ES-I3 (cell line): Measurements from ENCODE around the gene ECEL1.
"Not testable (repeated sequence)": the region's sequence is repeated elsewhere in the genome, so short reads cannot be mapped to it uniquely, and the experiment has no call there.

Experiments
- H3K36me3 ChIP-seq: 2 replicates; pipeline ENCODE4 v1.6.1; 2013; ENCODE audit warnings: mild to moderate bottlenecking, low read length, control low read depth, moderate library complexity; ENCODE audit not compliant: insufficient read depth
- H3K4me1 ChIP-seq: 2 replicates; pipeline ENCODE4 v1.6.1; 2013; ENCODE audit warnings: mild to moderate bottlenecking, control low read depth, low read length; ENCODE audit not compliant: insufficient read depth
- H3K9ac ChIP-seq: 2 replicates; pipeline ENCODE4 v1.6.1; 2013; ENCODE audit warnings: low read depth, mild to moderate bottlenecking, low read length, moderate library complexity
- H3K9me3 ChIP-seq: 2 replicates; pipeline ENCODE4 v1.6.1; 2013; ENCODE audit warnings: mild to moderate bottlenecking, low read length, moderate library complexity; ENCODE audit not compliant: control insufficient read depth, insufficient read depth

The ECEL1 gene

DNA sequence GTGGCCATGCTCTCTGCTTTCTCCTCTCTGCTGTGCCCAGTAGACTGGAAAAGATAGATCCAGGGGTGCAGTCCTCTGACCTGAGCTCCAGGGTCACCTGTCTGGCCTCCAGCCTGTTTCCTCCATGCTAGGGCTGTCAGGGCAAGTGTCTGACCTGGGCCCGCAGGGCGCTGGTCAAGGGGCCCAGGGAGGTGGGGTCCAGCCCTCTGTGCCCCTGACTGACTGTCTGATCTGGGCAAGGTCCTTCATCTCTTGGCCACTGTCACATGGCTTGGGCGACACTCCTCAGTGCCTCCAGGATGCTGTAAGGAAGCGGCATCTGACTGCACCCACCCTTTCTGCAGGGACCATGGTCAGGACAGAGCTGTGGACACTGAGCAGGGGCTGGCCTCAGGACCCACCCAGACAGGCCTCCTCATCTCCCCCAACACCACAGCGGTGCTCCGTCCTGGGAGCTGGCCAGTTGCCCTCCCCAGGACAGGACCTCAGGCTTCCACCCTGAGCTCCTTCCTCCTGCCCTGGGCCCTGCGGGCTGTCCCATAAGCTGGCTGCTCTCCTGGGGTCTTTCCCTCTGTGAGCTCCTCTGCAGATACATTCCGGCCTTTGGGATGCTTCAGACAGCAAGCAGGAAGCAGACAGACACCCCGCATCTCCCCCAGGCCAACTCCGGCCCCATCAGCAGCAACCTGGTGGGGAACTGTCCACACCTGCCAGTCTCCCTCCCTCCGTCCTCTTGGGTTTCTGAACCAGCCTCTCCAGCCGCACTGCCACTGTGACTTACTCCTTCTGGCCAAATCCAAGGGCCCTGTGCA is 52.9 kb downstream of the ECEL1 start:
- Histone ChIP-seq H3K9me3 (no peaks in the 10 kb centered on the region), H3K9ac (no peak overlapping the region), H3K4me1 (peaks cover 5% of the 10 kb centered on the region), H3K36me3 (no peaks in the 10 kb centered on the region)

DNA sequence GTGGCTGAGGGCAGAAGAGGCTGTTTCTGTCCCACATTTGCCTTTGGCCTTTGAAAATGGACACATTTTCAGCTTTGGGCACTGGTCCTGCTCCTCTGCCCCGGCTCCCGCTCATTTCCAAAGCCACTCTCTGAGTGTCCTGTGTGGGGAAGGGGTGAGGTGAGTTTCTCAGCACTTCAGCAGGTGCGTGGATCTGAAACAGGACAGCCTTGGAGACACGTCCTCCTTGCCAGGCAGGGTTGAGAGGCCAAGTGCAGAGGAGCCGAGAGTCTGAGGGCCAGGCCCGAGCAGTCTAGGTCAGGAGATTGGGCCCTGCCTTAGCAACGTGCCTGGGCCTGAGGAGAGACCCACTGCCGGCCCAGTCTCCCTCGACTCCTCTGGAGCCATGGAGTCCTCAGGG is 53.5 kb downstream of the ECEL1 start:
- Histone ChIP-seq H3K36me3 (no peaks in the 10 kb centered on the region), H3K9ac (no peak overlapping the region), H3K9me3 (no peaks in the 10 kb centered on the region), H3K4me1 (peaks cover 5% of the 10 kb centered on the region)

DNA sequence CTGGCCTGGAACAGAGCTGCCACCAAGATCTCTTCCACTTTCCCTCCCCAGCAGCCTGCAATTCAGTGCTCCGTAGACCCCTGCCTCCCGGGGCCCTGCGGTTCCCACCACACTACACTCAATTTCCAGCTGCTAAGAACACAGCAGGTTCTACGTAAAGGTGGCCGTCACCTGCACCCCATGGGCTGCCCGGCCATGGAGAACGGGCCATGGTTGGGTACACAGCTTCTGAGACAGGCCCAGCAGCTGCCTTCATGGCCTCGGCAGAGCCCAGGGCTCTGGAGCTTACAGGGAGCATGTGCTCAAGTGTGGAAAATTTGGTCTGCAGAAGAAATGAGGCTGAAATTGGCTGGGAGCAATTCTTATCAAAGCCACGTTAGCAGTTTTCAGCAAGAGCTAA is 54.0 kb downstream of the ECEL1 start:
- not testable (repeated sequence) for H3K9me3 ChIP-seq, H3K4me1 ChIP-seq, H3K36me3 ChIP-seq, H3K9ac ChIP-seq

DNA sequence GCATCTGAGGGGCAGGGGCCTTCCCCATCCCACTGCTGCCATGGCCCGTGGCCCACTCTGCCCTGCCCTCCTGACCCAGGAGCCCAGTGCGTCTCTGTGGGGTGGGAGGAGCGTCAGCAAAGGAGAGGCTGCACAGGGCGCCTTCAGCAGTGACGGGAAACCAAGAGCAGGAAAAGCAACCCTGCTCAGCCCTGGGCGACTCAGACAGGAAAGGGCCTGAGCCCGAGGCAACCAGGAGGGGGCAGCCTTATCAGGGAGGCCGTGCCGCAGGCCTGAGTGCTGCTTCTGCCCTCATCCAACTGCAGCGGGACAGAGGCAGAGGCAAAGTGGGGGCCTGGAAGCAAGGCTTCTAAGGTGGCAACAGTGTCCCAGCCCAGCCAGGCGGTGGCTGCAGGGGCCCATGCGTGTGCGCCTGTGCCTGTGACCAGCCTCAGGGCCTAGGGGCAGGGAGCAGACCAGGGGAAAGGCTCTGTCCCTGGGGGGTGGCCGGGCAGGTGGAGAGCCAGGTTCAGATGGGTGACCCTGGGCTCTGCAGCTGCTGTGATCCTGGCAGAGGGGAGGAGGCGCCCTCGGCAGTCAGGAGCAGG is 54.9 kb downstream of the ECEL1 start:
- no peaks in the 10 kb centered on the region for H3K9me3 ChIP-seq
- peaks cover 5% of the 10 kb centered on the region for H3K4me1 ChIP-seq
- no peak overlapping the region for H3K9ac ChIP-seq
- H3K36me3 ChIP-seq = no peaks in the 10 kb centered on the region

DNA sequence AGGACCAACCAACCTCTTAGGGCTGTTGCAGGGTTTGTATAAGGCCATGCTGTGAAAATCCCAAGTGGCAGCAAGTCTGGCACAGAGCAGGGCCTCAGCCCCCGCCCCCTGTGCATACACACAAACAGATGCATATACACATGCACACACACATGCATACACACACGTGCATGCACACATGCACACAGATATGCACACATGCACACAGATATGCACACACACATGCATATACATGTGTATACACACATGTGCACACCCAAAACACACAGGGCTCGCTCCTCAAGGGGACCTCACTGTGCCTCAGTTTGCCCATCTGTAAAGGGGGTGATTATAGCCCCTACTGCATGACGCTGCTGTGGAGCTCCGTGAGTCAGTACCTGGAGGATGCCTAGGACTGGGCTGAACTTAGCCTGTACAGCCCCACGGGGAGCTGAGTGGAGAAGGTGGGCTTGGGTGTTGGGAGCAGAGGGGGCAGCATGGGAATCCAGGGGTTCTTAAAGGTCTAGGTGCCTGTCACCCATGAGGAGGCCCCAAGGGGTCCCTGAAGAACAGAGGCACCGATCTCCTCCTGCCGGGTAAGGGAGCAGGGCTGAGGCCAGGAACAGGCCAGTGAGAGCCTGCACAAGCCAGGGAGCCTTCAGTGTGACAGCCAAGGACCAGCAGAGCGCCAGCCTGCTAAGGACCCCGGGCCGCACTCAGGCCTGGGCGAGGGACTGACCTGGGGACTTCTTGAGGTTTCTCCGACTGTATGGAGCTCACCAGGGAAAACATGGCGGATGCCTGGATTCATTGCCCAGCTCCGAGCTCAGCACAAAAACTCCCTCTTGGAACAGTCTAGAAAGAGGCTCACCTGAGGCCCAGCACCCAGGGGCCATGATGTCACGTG is 55.7 kb downstream of the ECEL1 start:
- H3K9ac ChIP-seq = no peak overlapping the region
- no peaks in the 10 kb centered on the region for H3K9me3 ChIP-seq
- H3K4me1 ChIP-seq = peaks cover 5% of the 10 kb centered on the region
- H3K36me3 ChIP-seq = no peaks in the 10 kb centered on the region
